K562 (cell line): ENCODE data around the gene ZNF862. TPM values are rescaled to one million over a fixed set of nuclear protein-coding genes. Genes with fewer than 3 reads are reported as not detected.
A peak's percentile ranks its signal among the peaks of the same experiment; 100 is the strongest.

Experiments used
- ATAC-seq: fragments of 200-7000 bp; cut with Tn5 transposase; 3 replicates; pipeline ENCODE4 v1.9.1; 2020; ENCODE audit warnings: moderate library complexity
- BruUV-seq: library from RNA; stranded (reverse); fragments of 400-500 nt; replicated peaks from 2 replicates; lab custom pipeline; 2021; lab: Mats Ljungman, UMichigan
- CTCF ChIA-PET: fragments of 300-600 bp; formaldehyde crosslinking; extraction: SDS; loops from one replicate; lab custom pipeline; 2021; ENCODE audit warnings: low intra/inter-chr PET ratio; lab: Yijun Ruan, JAX
- POLR2A ChIA-PET: fragments of 300-600, 350-650 bp; sonication (Branson Sonifier 250); formaldehyde crosslinking; extraction: SDS; loops from one replicate; lab custom pipeline; 2021; ENCODE audit warnings: antibody characterized with exemption, inconsistent platforms; lab: Yijun Ruan, JAX
- DNase-seq, 4 experiments: peaks; one replicate each; pipeline versions ENCODE4 v3.0.0 to v3.0.0-alpha.2; 2011 to 2018; ENCODE audit warnings: low spot score in 3 of 4, mixed read lengths in 3 of 4; ENCODE audit errors: extremely low read depth in 1 of 4
- FAIRE-seq: peaks from 2 replicates; lab custom pipeline; 2011; peaks lifted over from hg19 to GRCh38; lab: Jason Lieb, UNC
- H2AFZ ChIP-seq: 2 replicates; pipeline ENCODE4 v1.6.0; 2011; ENCODE audit warnings: low read depth, low read length, control low read depth, inconsistent platforms
- H3K27ac ChIP-seq: fragments of 200-600 bp; 3 replicates; pipeline ENCODE4 v1.8.0; 2011; ENCODE audit warnings: low read depth, mild to moderate bottlenecking, control low read depth, inconsistent platforms, low read length, moderate library complexity, mixed read lengths; ENCODE audit errors: extremely low read depth
- H3K27me3 ChIP-seq, 2 experiments: fragments of 300-600 bp in 1 of 2; 2 replicates in 1 of 2; 3 replicates in 1 of 2; pipeline versions ENCODE4 v1.6.0 to v1.8.0; 2011; ENCODE audit warnings: inconsistent platforms in 2 of 2, low read length in 2 of 2, mild to moderate bottlenecking in 1 of 2, mixed read lengths in 1 of 2, moderate library complexity in 1 of 2; ENCODE audit not compliant: control insufficient read depth in 2 of 2, insufficient read depth in 2 of 2
- H3K36me3 ChIP-seq: fragments of 300-600 bp; 3 replicates; pipeline ENCODE4 v1.8.0; 2011; ENCODE audit warnings: mild to moderate bottlenecking, low read length, inconsistent platforms; ENCODE audit not compliant: control insufficient read depth, insufficient read depth
- H3K4me1 ChIP-seq, 2 experiments: fragments of 200-600 bp in 1 of 2; replicated peaks in 1 of 2; 2 replicates in 1 of 2; 3 replicates in 1 of 2; pipeline versions ENCODE4 v1.5.1 to v1.8.0; 2011; ENCODE audit warnings: inconsistent platforms in 2 of 2, low read length in 2 of 2, mild to moderate bottlenecking in 1 of 2, mixed read lengths in 1 of 2, moderate library complexity in 1 of 2; ENCODE audit not compliant: control insufficient read depth in 2 of 2, insufficient read depth in 2 of 2
- H3K4me2 ChIP-seq: 2 replicates; pipeline ENCODE4 v1.6.1; 2011; ENCODE audit warnings: low read length, control low read depth, inconsistent platforms, mixed read lengths; ENCODE audit not compliant: insufficient read depth
- H3K4me3 ChIP-seq: fragments of 200-600 bp; sonication (generic), shearing (Covaris generic); 2 replicates; pipeline ENCODE4 v1.5.1; 2016; ENCODE audit warnings: control low read depth, inconsistent platforms
- H3K79me2 ChIP-seq: fragments of 200-600 bp; 3 replicates; pipeline ENCODE4 v1.8.0; 2011; ENCODE audit warnings: low read length, inconsistent platforms; ENCODE audit not compliant: control insufficient read depth, insufficient read depth
- H3K9ac ChIP-seq, 2 experiments: 2 replicates each; pipeline versions ENCODE4 v1.6.0 to v1.6.1; 2011; ENCODE audit warnings: low read depth in 2 of 2, low read length in 2 of 2, control low read depth in 1 of 2, inconsistent platforms in 1 of 2, mild to moderate bottlenecking in 1 of 2, mixed read lengths in 1 of 2; ENCODE audit not compliant: insufficient read depth in 1 of 2
- H3K9me1 ChIP-seq: one replicate; pipeline ENCODE4 v1.6.0; 2011; ENCODE audit warnings: inconsistent platforms, mild to moderate bottlenecking, low read length, moderate library complexity; ENCODE audit not compliant: control insufficient read depth, insufficient read depth
- H3K9me3 ChIP-seq: replicated peaks from 2 replicates; pipeline ENCODE4 v1.5.1; 2011; ENCODE audit warnings: low read depth, low read length, inconsistent platforms; ENCODE audit not compliant: control insufficient read depth, insufficient read depth
- H4K20me1 ChIP-seq: replicated peaks from 2 replicates; pipeline ENCODE4 v1.6.1; 2011; ENCODE audit warnings: low read length, inconsistent platforms, mixed read lengths; ENCODE audit not compliant: control insufficient read depth, insufficient read depth
- CUX1 ChIP-seq: fragments of 200-800 bp; sonication (Bioruptor generic); IDR thresholded peaks from 2 replicates; pipeline ENCODE4 v1.6.1; 2016; ENCODE audit warnings: missing genetic modification characterization, missing compliant biosample characterization
- GMEB1 ChIP-seq: fragments of 250-450 bp; sonication (Bioruptor Pico); IDR thresholded peaks from 2 replicates; pipeline ENCODE4 v1.4.0; 2020; ENCODE audit warnings: mild to moderate bottlenecking
- NR3C1 ChIP-seq: sonication (generic); formaldehyde crosslinking; IDR thresholded peaks from 2 replicates; pipeline ENCODE4 v1.8.1; 2022; ENCODE audit warnings: missing genetic modification reagents
- PCBP1 ChIP-seq: fragments of 200-400 bp; formaldehyde crosslinking; IDR thresholded peaks from 2 replicates; pipeline ENCODE4 v1.6.1; 2018; ENCODE audit warnings: mild to moderate bottlenecking, low read depth, low read length; ENCODE audit not compliant: poor library complexity, severe bottlenecking
- WGBS: fragments of 100-300 bp; shearing (Covaris generic); methylation state at CpG from one replicate; pipeline ENCODE4 v1.1.6; 2016; ENCODE audit warnings: low coverage, mixed read lengths; ENCODE audit not compliant: insufficient coverage; ENCODE audit errors: missing lambda C conversion rate; 5-methylcytosine and 5-hydroxymethylcytosine counted together
- in situ Hi-C: fragments of 300-500 bp; cut with MboI; formaldehyde crosslinking; loops from 4 replicates; pipeline ENCODE4 v1.15.0; 2018; ENCODE audit warnings: inconsistent platforms, mixed read lengths
- intact Hi-C: fragments of 100-400 bp; cut with micrococcal nuclease; formaldehyde crosslinking; loops from 2 replicates; pipeline ENCODE4 v1.14.2; 2022
- polyA plus RNA-seq, 8 experiments: library from polyadenylated mRNA; depleted of rRNA in 4 of 8; stranded (reverse) in 5 of 8; unstranded in 3 of 8; fragments of >200 nt; fragmentation: Nextera tagmentation in 2 of 8; fragmentation: Illumina TruSeq in 1 of 8; extraction: Ambion mirVana in 2 of 8; extraction: Trizol in 1 of 8; gene quantifications; 2 replicates each; pipeline versions ENCODE4 v1.2.1 to v1.2.3, GENCODE V29; 2011 to 2014; ENCODE audit warnings: inconsistent platforms in 1 of 8, missing spikeins in 1 of 8
- total RNA-seq, 7 experiments: library from RNA; depleted of rRNA in 6 of 7; stranded (reverse); fragments of >200 nt in 6 of 7; fragmentation: Illumina TruSeq in 2 of 7; extraction: Trizol in 2 of 7; gene quantifications; 2 replicates each; pipeline versions ENCODE4 v1.2.1 to v1.2.3, GENCODE V29; 2011 to 2021; ENCODE audit warnings: low replicate concordance in 1 of 7

Gene ZNF862
- total and polyA plus RNA-seq, 9 of the 15 experiments (the other 6 are each of a cell fraction or from before 2014, with no cell fraction given), result 1.1 to 3.9 (median 2.6) TPM

- TF ChIP-seq GMEB1, result no peak
Observed at GRCh38 chr7:149811221-149811620, 27.0 kb upstream of the ZNF862 start (continued).

- in situ Hi-C loops, result no loop called here
- POLR2A ChIA-PET, result interaction anchor here (1.1 kb wide), 1 partner anchor 13 kb away, joined by 4 read pairs; no protein-coding TSS in a partner anchor
- H3K9ac ChIP-seq, result peak overlapping the region in 1 of 2 experiments; percentile 42; a peak in 2 of 4 replicates
Observed at GRCh38 chr7:149811831-149812490, 26.2 kb upstream of the ZNF862 start.

More at GRCh38 chr7:149811831-149812490, 26.2 kb upstream of the ZNF862 start:
- no peak for DNase-seq
- H3K9me1 ChIP-seq, result peaks cover 4% of the 10 kb centered on the region
- no peaks in the 10 kb centered on the region for H3K9me3 ChIP-seq
- H3K27me3 ChIP-seq, result peaks cover 7 to 76% of the 10 kb centered on the region in 2 experiments; a peak in 3 of 5 replicates
- H3K36me3 ChIP-seq, result no peaks in the 10 kb centered on the region
- H2AFZ ChIP-seq, result no peak overlapping the region
- peaks cover 3 to 57% of the 10 kb centered on the region in 2 experiments; a peak in 3 of 5 replicates for H3K4me1 ChIP-seq
- peak; percentile 76 for TF ChIP-seq PCBP1
- no peak for TF ChIP-seq CUX1 (CRISPR knock-in tag)
- peak; percentile 41; the same call in 1 of the 2 replicates for TF ChIP-seq NR3C1 (CRISPR knock-in tag)
- TF ChIP-seq, all 486 proteins: peak for 2
- Histone ChIP-seq H3K79me2 (no peaks in the 10 kb centered on the region), H3K27ac (no peak overlapping the region), H4K20me1 (peaks cover 22% of the 10 kb centered on the region), H3K4me2 (no peak overlapping the region), H3K4me3 (no peak overlapping the region)
- ATAC-seq, result no peak
- FAIRE-seq, result no peak
- CTCF ChIA-PET, result no interaction called here
- intact Hi-C loops, result no loop called here
- WGBS, result 23% methylated on average over 11 of the region's 16 CpGs
- no TSS peak for BruUV-seq
